CD4-positive, alpha-beta T cell treated with Interleukin-17A for 4 hours (primary cell): Measurements from ENCODE around the gene STK40.

Source experiments
- DNase-seq: peaks from one replicate; pipeline ENCODE4 v3.0.0-alpha.2; 2020; ENCODE audit warnings: mixed read lengths

STK40 gene

GRCh38 chr1:36306210-36306901, 79.4 kb downstream of the STK40 start, which contains the start of gene SH3D21:
Gene SH3D21 (plus strand): TSS chr1:36306368. CDS start chr1:36306421, 53 bp downstream.
- peak; percentile 67 for DNase-seq

GRCh38 chr1:36305915-36306209, 79.9 kb downstream of the STK40 start:
- no peak for DNase-seq

GRCh38 chr1:36304970-36305914, 80.5 kb downstream of the STK40 start:
- no peak for DNase-seq

- no peak for DNase-seq
These were observed 81.2 kb downstream of the STK40 start for GRCh38 chr1:36304521-36304920.

GRCh38 chr1:36303650-36304360, 81.9 kb downstream of the STK40 start:
- no peak for DNase-seq

- DNase-seq: no peak
These were observed 82.5 kb downstream of the STK40 start for GRCh38 chr1:36303244-36303643.

GRCh38 chr1:36301220-36301619, 84.5 kb downstream of the STK40 start:
- DNase-seq: no peak

- DNase-seq: no peak
These were observed 85.2 kb downstream of the STK40 start for GRCh38 chr1:36300526-36300925.

GRCh38 chr1:36298640-36299039, 87.1 kb downstream of the STK40 start:
- no peak for DNase-seq

- no peak for DNase-seq
These were observed 88.7 kb downstream of the STK40 start for GRCh38 chr1:36297062-36297461.

GRCh38 chr1:36295390-36295789, 90.3 kb downstream of the STK40 start:
- no peak for DNase-seq
